ENCODE data around the gene HTT-AS. TPM values are rescaled to one million over a fixed set of nuclear protein-coding genes. Genes with fewer than 3 reads are reported as not detected.
A peak's percentile ranks its signal among the peaks of the same experiment; 100 is the strongest.

Gene HTT-AS
- total RNA-seq, 6 donors from 2014 or later = not detected

DNA sequence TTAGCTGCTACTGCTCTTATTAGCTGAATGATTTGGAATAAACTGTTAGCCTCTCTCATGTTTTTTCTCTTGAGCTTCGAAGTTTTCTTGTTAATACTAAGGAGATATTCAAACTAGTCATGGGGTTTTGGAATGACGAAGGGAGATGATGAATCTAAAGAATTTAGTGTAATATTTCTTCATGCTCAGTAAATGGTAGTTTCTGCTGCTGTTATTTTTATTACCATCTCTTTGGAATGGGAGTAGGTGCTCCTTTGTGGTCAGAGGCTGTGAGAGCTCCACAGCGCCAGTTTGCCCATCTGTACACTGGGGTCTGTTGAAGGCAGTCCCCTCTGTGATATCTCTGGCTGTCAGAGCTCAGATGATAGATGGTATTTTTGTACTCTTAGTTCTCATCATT, 33.9 kb upstream of the HTT-AS start:
- no peak for TF ChIP-seq POLR2A (IDR thresholded peaks at IDR 0.05)
- TF ChIP-seq CTCF (IDR thresholded peaks at IDR 0.05) = no peak
- TF ChIP-seq POLR2AphosphoS5 (IDR thresholded peaks at IDR 0.05) = no peak
- no peak for TF ChIP-seq EP300 (IDR thresholded peaks at IDR 0.05)
- Histone ChIP-seq H3K27me3 (no peaks in the 10 kb centered on the region), H3K36me3 (peaks cover 0 to 54% (median 16%) of the 10 kb centered on the region in 4 donors), H3K4me3 (no peak overlapping the region), H3K9me3 (no peaks in the 10 kb centered on the region), H3K27ac (peak overlapping the region; percentile 34 to 70 (median 53)), H3K4me1 (peaks cover 34 to 48% (median 37%) of the 10 kb centered on the region in 4 donors)
- DNase-seq (no peak), ATAC-seq (ENCODE audit: low FRiP score in 2 of 2) (peak in 1 of 2 donors; percentile 18)
- 79 to 92% methylated on average over 3 of the region's 3 CpGs for WGBS, 2 donors

DNA sequence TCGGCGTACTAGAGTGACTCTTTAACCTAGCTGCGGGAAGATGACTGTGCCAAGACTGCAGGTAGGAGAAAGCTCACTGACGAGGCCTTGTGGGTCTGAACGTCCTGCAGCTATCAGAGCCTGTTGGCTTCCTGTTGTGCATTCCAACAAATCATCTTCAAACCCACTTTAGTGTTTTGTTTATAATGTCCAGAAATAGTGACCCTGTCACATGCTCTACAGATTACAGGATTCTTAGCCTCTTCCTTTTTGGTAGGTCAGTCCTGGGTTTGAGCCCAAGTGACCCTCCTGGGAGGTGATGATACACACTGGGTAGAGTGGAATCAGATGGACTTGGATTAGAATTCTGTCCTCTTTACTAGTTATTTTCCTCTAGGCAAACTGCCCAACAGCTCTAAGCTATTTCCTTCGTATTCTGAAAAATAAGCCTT, 33.4 kb upstream of the HTT-AS start:
- Histone ChIP-seq H3K36me3 (peaks cover 0 to 53% (median 17%) of the 10 kb centered on the region in 4 donors), H3K9me3 (no peaks in the 10 kb centered on the region), H3K27ac (peak overlapping the region; percentile 34 to 70 (median 53)), H3K4me3 (no peak overlapping the region), H3K27me3 (no peaks in the 10 kb centered on the region), H3K4me1 (peaks cover 29 to 43% (median 35%) of the 10 kb centered on the region in 4 donors)
- TF ChIP-seq CTCF (IDR thresholded peaks at IDR 0.05) (no peak), EP300 (IDR thresholded peaks at IDR 0.05) (no peak), POLR2AphosphoS5 (IDR thresholded peaks at IDR 0.05) (no peak), POLR2A (IDR thresholded peaks at IDR 0.05) (no peak)
- DNase-seq = no peak
- WGBS, 2 donors = 50 to 64% methylated on average over 6 of the region's 6 CpGs
- ATAC-seq (ENCODE audit: low FRiP score in 2 of 2) = peak in 1 of 2 donors; percentile 73

DNA sequence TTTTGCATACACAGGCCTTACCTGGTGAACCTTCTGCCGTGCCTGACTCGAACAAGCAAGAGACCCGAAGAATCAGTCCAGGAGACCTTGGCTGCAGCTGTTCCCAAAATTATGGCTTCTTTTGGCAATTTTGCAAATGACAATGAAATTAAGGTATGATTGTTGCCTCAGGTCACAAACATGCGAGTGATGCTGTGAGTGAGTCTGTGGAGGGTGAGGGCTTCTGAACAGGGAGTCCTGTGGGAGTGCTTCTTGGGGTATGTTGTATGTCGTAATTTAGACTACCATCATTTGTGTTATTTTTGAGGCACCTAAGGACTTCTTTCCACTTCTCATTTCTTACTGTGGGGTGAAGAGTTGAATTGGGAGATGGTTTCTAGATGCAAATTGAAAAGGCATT, 32.9 kb upstream of the HTT-AS start:
- Histone ChIP-seq H3K9me3 (no peaks in the 10 kb centered on the region), H3K27ac (peak overlapping the region; percentile 34 to 70 (median 50)), H3K27me3 (no peaks in the 10 kb centered on the region), H3K36me3 (peaks cover 0 to 58% (median 19%) of the 10 kb centered on the region in 4 donors), H3K4me1 (peaks cover 25 to 39% (median 32%) of the 10 kb centered on the region in 4 donors), H3K4me3 (no peak overlapping the region)
- no peak for TF ChIP-seq POLR2AphosphoS5 (IDR thresholded peaks at IDR 0.05)
- TF ChIP-seq POLR2A (IDR thresholded peaks at IDR 0.05) = no peak
- DNase-seq = no peak
- ATAC-seq (ENCODE audit: low FRiP score in 2 of 2) = no peak
- 81 to 89% methylated on average over 5 of the region's 5 CpGs for WGBS, 2 donors

DNA sequence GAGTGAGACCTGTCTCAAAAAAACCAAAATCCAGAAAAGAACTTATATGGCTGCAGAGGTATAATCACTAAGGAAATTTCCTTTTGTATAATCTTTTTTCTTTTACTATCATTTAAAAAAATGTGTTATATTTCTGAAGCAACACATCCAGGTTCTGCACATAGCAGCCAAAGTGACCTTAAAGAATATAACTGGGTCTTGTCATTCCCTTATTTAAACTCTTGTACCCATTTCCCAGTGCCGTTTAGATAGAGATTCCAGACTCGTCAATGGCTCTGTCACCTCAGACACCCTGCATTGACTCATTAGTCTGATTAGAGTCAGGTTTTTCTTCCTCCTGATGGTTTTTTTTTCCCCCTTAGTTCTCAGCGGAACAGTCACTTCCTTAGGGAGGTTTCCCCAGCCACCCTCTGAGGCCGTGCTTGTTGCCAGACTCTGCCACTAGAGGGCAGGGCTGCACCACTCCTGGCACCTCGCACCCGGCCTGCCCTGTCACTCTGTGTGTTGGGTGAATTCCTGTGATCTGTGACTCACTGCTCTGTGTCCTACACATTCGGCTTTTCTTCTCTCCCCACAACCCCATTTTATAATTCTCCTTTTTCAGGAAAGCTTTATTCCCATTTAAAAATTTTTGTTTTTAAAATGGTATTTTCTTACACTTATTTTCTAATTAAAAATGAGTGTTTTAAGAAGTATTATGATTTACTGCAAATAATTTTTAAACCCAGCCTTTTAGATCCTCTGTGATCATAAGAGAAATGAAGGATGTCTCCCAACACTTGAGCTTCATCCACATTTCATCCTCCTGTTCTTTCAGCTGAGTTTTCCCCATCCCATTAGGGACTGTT, 32.2 kb upstream of the HTT-AS start:
- Histone ChIP-seq H3K4me3 (no peak overlapping the region), H3K27me3 (no peaks in the 10 kb centered on the region), H3K27ac (peak overlapping the region; percentile 34 to 70 (median 50)), H3K36me3 (peaks cover 0 to 63% (median 23%) of the 10 kb centered on the region in 4 donors), H3K4me1 (peaks cover 19 to 32% (median 29%) of the 10 kb centered on the region in 4 donors), H3K9me3 (no peaks in the 10 kb centered on the region)
- ATAC-seq (ENCODE audit: low FRiP score in 2 of 2) (peak; percentile 97 to 99), DNase-seq (peak; percentile 89 to 93)
- WGBS, 2 donors = 2 to 3% methylated on average over 7 of the region's 7 CpGs
- no peak for TF ChIP-seq EP300 (IDR thresholded peaks at IDR 0.05)
- peak; percentile 44 to 65 for TF ChIP-seq POLR2AphosphoS5 (IDR thresholded peaks at IDR 0.05)
- peak; percentile 85 to 95 (median 93) for TF ChIP-seq CTCF (IDR thresholded peaks at IDR 0.05)
- TF ChIP-seq POLR2A (IDR thresholded peaks at IDR 0.05) = no peak

DNA sequence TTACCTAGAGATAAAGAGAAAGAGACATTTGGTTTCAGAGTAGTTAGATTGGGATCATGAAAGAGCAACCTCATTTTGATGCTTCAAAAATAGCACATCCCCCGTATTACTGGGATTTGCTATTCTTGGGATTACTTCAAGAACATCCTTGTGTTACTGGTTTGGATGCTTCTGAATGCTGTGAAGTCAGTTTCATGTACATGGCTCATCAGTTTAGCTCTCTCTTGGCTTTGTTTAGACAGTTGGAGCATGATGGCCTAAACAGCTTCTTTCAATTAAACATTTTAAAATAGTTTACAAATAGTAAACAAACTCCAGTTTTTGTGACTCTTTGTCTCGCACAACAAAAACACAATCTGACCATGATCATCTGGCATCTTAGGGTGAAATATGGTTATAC, 24.0 kb upstream of the HTT-AS start:
- Histone ChIP-seq H3K9me3 (no peaks in the 10 kb centered on the region), H3K4me1 (no peaks in the 10 kb centered on the region), H3K4me3 (no peak overlapping the region), H3K27ac (no peak overlapping the region), H3K27me3 (no peaks in the 10 kb centered on the region), H3K36me3 (peaks cover 7 to 51% (median 33%) of the 10 kb centered on the region in 4 donors)
- no peak for DNase-seq
- no peak for ATAC-seq (ENCODE audit: low FRiP score in 2 of 2)
- TF ChIP-seq POLR2AphosphoS5 (IDR thresholded peaks at IDR 0.05) (no peak), POLR2A (IDR thresholded peaks at IDR 0.05) (no peak), EP300 (IDR thresholded peaks at IDR 0.05) (no peak), CTCF (IDR thresholded peaks at IDR 0.05) (no peak)
- WGBS, 2 donors = 69 to 90% methylated on average over 2 of the region's 2 CpGs
